Measurements from ENCODE around the gene ADAMTSL1.

GRCh38 chr9:18783909-18784308 lies 310.0 kb downstream of the ADAMTSL1 start:
- TF ChIP-seq POLR2AphosphoS5 (IDR thresholded peaks at IDR 0.05) (no peak), CTCF (IDR thresholded peaks at IDR 0.05) (no peak)

Measured in stomach (tissue), 4 donors.